Ectodermal cell (in vitro differentiated cells): ENCODE data around the gene TFDP1.

ENCODE experiments used
- H3K27ac ChIP-seq: 2 replicates; pipeline ENCODE4 v1.7.0; 2013; ENCODE audit warnings: mild to moderate bottlenecking, low read depth, low read length; ENCODE audit not compliant: insufficient read depth, poor library complexity, severe bottlenecking
- H3K27me3 ChIP-seq: 2 replicates; pipeline ENCODE4 v1.7.0; 2013; ENCODE audit warnings: mild to moderate bottlenecking, low read length; ENCODE audit not compliant: insufficient read depth, control insufficient read depth, poor library complexity, severe bottlenecking
- H3K36me3 ChIP-seq: one replicate; pipeline ENCODE4 v1.7.0; 2013; ENCODE audit warnings: low read length; ENCODE audit not compliant: control insufficient read depth, insufficient read depth
- H3K4me1 ChIP-seq: one replicate; pipeline ENCODE4 v1.7.0; 2013; ENCODE audit warnings: low read length; ENCODE audit not compliant: control insufficient read depth, insufficient read depth
- H3K4me3 ChIP-seq: 2 replicates; pipeline ENCODE4 v1.7.0; 2013; ENCODE audit warnings: low read depth, low read length, control low read depth; ENCODE audit not compliant: insufficient read depth
- H3K9me3 ChIP-seq: 2 replicates; pipeline ENCODE4 v1.7.0; 2013; ENCODE audit warnings: mild to moderate bottlenecking, low read length, moderate library complexity; ENCODE audit not compliant: control insufficient read depth
- WGBS, 2 experiments: methylation state at CpG; one replicate each; pipeline ENCODE4 v1.1.7; 2013; ENCODE audit warnings: missing lambda C conversion rate in 2 of 2; 5-methylcytosine and 5-hydroxymethylcytosine counted together

The TFDP1 gene

GRCh38 chr13:113597391-113598080 is 13.0 kb downstream of the TFDP1 start:
- peaks cover 17% of the 10 kb centered on the region for H3K36me3 ChIP-seq
- WGBS, 2 experiments = 94% methylated on average over 24 of the region's 24 CpGs

GRCh38 chr13:113598081-113598410 is 13.5 kb downstream of the TFDP1 start:
- H3K9me3 ChIP-seq = no peaks in the 10 kb centered on the region
- WGBS, 2 experiments = 96 to 97% methylated on average over 5 of the region's 5 CpGs

More at GRCh38 chr13:113597391-113598080, 13.0 kb downstream of the TFDP1 start:
- no peaks in the 10 kb centered on the region for H3K9me3 ChIP-seq
- no peak overlapping the region for H3K27ac ChIP-seq
- H3K4me1 ChIP-seq = peaks cover 10% of the 10 kb centered on the region
- H3K4me3 ChIP-seq = no peak overlapping the region
- no peaks in the 10 kb centered on the region for H3K27me3 ChIP-seq

GRCh38 chr13:113598481-113598880 is 13.9 kb downstream of the TFDP1 start:
- peaks cover 17% of the 10 kb centered on the region for H3K36me3 ChIP-seq
- WGBS, 2 experiments = 96% methylated on average over 13 of the region's 13 CpGs
- no peak overlapping the region for H3K4me3 ChIP-seq
- H3K27me3 ChIP-seq = no peaks in the 10 kb centered on the region
- no peaks in the 10 kb centered on the region for H3K9me3 ChIP-seq
- H3K4me1 ChIP-seq = peaks cover 12% of the 10 kb centered on the region
- H3K27ac ChIP-seq = no peak overlapping the region

More at GRCh38 chr13:113598081-113598410, 13.5 kb downstream of the TFDP1 start:
- peaks cover 12% of the 10 kb centered on the region for H3K4me1 ChIP-seq
- H3K27ac ChIP-seq = no peak overlapping the region
- H3K27me3 ChIP-seq = no peaks in the 10 kb centered on the region
- H3K4me3 ChIP-seq = no peak overlapping the region
- H3K36me3 ChIP-seq = peaks cover 17% of the 10 kb centered on the region

DNA sequence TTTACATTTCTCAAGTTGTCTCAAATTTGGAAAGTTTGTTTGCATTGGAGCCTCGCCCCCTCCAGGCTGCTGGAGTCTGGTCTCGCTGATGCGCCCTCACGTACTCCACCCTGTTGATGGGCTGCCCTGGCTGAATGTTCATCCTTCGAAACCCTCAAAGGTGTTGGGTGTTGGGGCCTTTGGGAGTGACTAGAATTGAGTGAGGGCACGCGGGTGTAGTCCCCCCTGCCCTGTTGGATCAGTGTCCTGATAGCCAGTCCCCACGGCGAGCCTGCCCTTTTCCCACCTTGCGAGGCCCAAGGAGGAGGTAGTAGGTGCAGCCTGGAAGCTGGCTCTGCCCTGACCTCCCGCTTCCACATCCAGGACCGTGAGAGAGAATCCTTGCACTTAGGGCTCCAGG is 14.8 kb downstream of the TFDP1 start:
- Histone ChIP-seq H3K9me3 (no peaks in the 10 kb centered on the region), H3K27me3 (no peaks in the 10 kb centered on the region), H3K36me3 (peaks cover 17% of the 10 kb centered on the region), H3K4me3 (no peak overlapping the region), H3K4me1 (peaks cover 12% of the 10 kb centered on the region), H3K27ac (no peak overlapping the region)
- WGBS, 2 experiments = 96 to 97% methylated on average over 12 of the region's 12 CpGs

DNA sequence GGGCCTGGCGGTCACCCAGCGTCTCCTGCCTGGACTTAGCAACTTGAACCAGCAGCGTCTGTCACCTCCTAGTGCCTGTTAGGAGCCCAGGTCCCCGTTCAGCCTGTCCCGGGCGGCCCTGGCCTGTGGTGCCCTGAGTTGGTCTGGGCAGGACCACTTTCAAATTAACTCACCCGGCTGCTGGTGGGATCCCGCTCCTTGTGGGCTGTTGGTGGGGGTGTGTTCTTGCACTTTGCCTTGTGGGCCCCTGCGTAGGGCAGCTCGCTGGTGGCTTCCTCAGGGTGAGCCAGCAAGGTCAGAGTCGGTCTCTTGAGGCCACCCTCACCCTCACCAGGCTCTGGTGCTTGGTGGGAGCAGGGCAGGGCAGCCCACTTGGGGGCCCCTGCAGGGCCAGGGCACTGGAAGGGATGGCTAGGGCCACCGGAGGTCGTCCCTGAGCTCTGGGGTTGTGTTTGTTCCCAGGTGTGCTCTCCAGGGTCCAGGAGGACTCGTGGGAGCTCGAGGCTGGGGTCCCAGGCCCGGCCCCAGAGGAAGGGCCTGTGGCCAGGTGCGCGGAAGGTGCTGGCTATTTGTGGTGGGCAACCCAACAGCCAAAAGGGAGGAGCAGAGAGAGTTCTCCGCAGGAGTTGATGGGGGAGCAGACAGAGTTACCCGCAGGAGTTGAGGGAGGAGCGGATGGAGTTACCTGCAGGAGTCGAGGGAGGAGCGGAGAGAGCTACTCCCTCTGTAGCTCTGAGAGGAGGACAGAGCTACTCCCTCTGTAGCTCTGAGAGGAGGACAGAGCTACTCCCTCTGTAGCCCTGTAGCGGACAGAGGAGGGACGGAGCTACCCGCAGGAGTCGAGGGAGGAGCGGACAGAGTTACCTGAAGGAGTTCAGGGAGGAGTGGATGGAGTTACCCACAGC is 16.9 kb downstream of the TFDP1 start:
- Histone ChIP-seq H3K27me3 (no peaks in the 10 kb centered on the region), H3K36me3 (peaks cover 17% of the 10 kb centered on the region), H3K9me3 (no peaks in the 10 kb centered on the region), H3K4me3 (no peak overlapping the region), H3K4me1 (peaks cover 12% of the 10 kb centered on the region), H3K27ac (no peak overlapping the region)
- WGBS, 2 experiments = 93 to 95% methylated on average over 28 of the region's 28 CpGs

DNA sequence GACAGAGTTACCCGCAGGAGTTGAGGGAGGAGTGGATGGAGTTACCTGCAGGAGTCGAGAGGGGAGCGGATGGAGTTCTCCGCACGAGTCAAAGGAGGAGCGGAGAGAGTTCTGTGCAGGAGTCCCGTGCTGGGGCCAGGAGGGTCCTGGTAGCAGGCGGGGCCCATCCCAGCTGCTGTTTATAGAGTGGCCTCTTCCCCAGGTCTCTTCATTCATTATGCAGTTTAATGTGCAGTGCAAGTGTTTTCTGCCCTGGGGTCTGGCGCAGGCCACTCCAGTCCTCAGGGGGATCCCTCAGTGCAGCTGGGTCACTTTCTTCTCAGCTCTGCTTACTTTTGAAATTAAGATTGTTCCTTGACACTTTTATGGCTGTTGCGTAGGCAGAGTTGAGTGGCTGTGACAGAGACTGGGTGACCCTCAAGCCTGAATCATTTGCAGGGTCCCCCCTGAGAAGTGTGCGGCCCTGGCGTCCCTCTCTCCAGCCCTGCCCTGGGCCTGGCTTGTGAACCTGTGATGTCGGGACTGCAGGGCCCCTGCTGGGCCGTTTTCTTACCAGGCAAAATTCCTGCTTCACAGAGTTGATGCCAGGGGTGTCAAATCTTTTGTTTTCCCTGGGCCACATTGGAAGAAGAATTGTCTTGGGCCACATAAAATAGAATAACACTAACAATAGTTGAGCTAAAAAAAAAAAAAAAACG is 17.9 kb downstream of the TFDP1 start:
- Histone ChIP-seq H3K4me1 (peaks cover 12% of the 10 kb centered on the region), H3K36me3 (peaks cover 17% of the 10 kb centered on the region), H3K27ac (no peak overlapping the region), H3K4me3 (no peak overlapping the region), H3K9me3 (no peaks in the 10 kb centered on the region), H3K27me3 (no peaks in the 10 kb centered on the region)
- 76 to 79% methylated on average over 15 of the region's 15 CpGs for WGBS, 2 experiments

DNA sequence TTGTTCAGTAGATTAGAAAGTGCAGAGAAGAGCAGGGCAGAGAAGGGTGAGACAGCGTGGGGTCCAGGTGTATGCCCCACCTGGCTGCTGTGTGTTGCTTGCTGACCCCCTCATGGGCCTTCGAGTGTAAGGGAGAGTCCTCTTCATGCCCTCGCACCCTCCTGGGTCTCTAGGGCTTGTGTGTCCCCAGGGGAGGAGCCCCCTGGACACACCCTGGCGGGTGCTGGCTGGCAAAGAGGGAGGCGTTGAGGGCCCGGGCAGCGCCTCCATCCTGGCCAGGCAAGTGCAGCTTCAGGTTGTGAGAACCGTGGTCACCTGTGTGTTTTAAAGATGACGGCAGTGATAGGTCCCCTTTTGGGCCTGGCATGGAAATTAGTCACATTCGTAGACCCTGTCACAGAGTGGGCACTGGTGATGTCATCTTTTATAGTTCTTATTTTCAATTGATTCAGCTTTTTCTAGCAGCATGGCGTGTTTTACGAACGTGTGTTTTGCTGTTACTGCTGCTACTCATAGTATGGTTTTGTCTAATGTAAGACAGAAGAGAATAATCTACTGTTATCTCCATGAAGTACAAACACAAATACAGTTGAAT is 18.7 kb downstream of the TFDP1 start:
- peaks cover 14% of the 10 kb centered on the region for H3K36me3 ChIP-seq
- H3K4me1 ChIP-seq = peaks cover 12% of the 10 kb centered on the region
- H3K4me3 ChIP-seq = no peak overlapping the region
- 96% methylated on average over 12 of the region's 13 CpGs for WGBS, 2 experiments
- no peak overlapping the region for H3K27ac ChIP-seq
- no peaks in the 10 kb centered on the region for H3K9me3 ChIP-seq
- no peaks in the 10 kb centered on the region for H3K27me3 ChIP-seq

DNA sequence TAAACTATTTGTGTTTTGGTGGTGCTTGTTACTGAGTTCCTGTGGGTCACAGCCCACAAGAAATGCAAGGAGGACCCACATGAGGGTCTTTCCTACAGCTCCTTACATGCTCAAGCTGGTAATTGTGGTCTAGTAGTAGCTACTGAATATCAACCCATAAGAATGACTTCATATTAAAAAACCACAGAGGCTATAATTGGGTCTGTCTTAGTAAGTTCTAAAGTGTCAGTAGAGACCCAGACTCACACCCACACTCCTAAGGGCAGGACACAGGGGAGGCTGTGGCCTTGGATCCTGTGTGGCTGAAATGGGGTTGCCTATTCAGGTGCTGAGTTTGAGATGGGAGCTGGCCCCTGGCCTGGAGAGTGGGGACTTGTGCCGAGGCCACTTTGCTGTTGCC is 19.6 kb downstream of the TFDP1 start:
- peaks cover 12% of the 10 kb centered on the region for H3K4me1 ChIP-seq
- 94 to 95% methylated on average over 1 of the region's 1 CpG for WGBS, 2 experiments
- H3K9me3 ChIP-seq = no peaks in the 10 kb centered on the region
- no peak overlapping the region for H3K4me3 ChIP-seq
- no peaks in the 10 kb centered on the region for H3K27me3 ChIP-seq
- H3K36me3 ChIP-seq = peaks cover 9% of the 10 kb centered on the region
- H3K27ac ChIP-seq = no peak overlapping the region

- Histone ChIP-seq H3K36me3 (peaks cover 2% of the 10 kb centered on the region), H3K9me3 (no peaks in the 10 kb centered on the region), H3K27ac (no peak overlapping the region), H3K4me1 (peaks cover 12% of the 10 kb centered on the region), H3K27me3 (no peaks in the 10 kb centered on the region), H3K4me3 (no peak overlapping the region)
- 95 to 97% methylated on average over 8 of the region's 8 CpGs for WGBS, 2 experiments
Measured at GRCh38 chr13:113605461-113605860, 20.9 kb downstream of the TFDP1 start.
